ENCODE measurements around the gene ARR3.
"Not testable (repeated sequence)": the region's sequence is repeated elsewhere in the genome, so short reads cannot be mapped to it uniquely, and the experiment has no call there.

The ARR3 gene

DNA sequence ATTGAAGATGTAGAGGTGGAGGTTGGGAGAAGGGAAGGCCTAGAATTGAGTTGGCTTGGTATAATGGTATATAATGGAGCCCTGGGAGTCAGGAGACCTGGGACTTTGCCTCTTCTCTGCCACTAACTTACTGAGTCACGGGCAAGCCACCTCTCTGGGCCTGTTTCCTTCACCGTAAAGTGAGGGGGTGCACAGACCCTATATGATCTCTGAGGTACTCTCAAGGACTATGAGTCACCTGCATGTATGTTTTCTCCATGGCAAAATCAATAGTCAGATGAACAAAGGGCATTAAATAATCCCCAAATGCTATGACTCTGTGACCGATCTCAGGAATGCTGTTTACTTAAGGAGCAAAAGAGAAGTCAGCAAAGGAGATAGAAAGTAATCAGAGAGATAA is 13.2 kb upstream of the ARR3 start:
- Mint-ChIP-seq H3K4me3 (no peak overlapping the region), H3K27me3 (no peaks in the 10 kb centered on the region), H3K27ac (no peak overlapping the region), H3K4me1 (ENCODE audit: low read depth in 2 of 2) (peaks cover 3% of the 10 kb centered on the region in 2 donors), H3K9me3 (no peaks in the 10 kb centered on the region), H3K36me3 (ENCODE audit: insufficient read depth) (no peaks in the 10 kb centered on the region)
- DNase-seq: no peak
- ATAC-seq (replicated peaks): no peak

DNA sequence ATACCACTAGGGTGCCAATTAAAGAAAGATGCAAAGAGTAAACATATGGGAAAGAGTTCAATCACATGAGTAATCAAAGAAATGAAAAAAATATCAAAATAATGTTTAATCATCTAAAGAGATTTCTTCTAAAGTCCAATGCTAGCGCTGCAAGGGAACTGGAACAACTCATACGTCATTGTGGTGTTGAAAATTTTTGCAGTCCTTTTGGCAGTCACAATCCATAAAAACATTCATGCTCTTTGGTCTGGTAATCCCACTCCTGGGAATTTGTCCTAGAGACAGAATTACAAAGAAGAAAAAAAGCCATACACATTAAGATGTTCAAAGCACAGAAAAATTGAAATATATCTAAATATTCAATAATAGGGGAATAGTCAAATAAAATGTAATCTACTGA is 12.7 kb upstream of the ARR3 start:
- Mint-ChIP-seq H3K4me1 (ENCODE audit: low read depth in 2 of 2) (peaks cover 3% of the 10 kb centered on the region in 2 donors), H3K9me3 (no peaks in the 10 kb centered on the region), H3K27me3 (no peaks in the 10 kb centered on the region), H3K36me3 (ENCODE audit: insufficient read depth) (no peaks in the 10 kb centered on the region), H3K4me3 (no peak overlapping the region), H3K27ac (no peak overlapping the region)
- DNase-seq (no peak), ATAC-seq (replicated peaks) (no peak)

- H3K4me3 Mint-ChIP-seq: no peak overlapping the region
- DNase-seq (no peak), ATAC-seq (replicated peaks) (no peak)
- no peaks in the 10 kb centered on the region for H3K36me3 Mint-ChIP-seq (ENCODE audit: insufficient read depth)
- no peaks in the 10 kb centered on the region for H3K9me3 Mint-ChIP-seq
- H3K27ac Mint-ChIP-seq: no peak overlapping the region
- peaks cover 3% of the 10 kb centered on the region in 2 donors for H3K4me1 Mint-ChIP-seq (ENCODE audit: low read depth in 2 of 2)
- H3K27me3 Mint-ChIP-seq: no peaks in the 10 kb centered on the region
These were observed 10.5 kb upstream of the ARR3 start for GRCh38 chrX:70257423-70258288.

- H3K4me1 Mint-ChIP-seq (ENCODE audit: low read depth in 2 of 2): peaks cover 3% of the 10 kb centered on the region in 2 donors
- H3K27ac Mint-ChIP-seq: no peak within 1 kb of the TSS
- H3K4me3 Mint-ChIP-seq: no peak within 1 kb of the TSS
- H3K9me3 Mint-ChIP-seq: no peaks in the 10 kb centered on the region
- no peak for ATAC-seq (replicated peaks)
- H3K36me3 Mint-ChIP-seq (ENCODE audit: insufficient read depth): no peaks in the 10 kb centered on the region
- no peaks in the 10 kb centered on the region for H3K27me3 Mint-ChIP-seq
- no peak for DNase-seq
These were observed 8.0 kb upstream of the ARR3 start, which contains the start of gene P2RY4 for GRCh38 chrX:70260104-70260503. Gene P2RY4, minus strand, starts transcription at chrX:70260204. Its CDS starts 580 bp downstream, at chrX:70259624.

GRCh38 chrX:70262952-70263567 is 5.1 kb upstream of the ARR3 start:
- no peaks in the 10 kb centered on the region for H3K36me3 Mint-ChIP-seq (ENCODE audit: insufficient read depth)
- DNase-seq (peak in 2 of 3 experiments; percentile 1 to 3), ATAC-seq (replicated peaks) (peak; percentile 47)
- no peak overlapping the region for H3K27ac Mint-ChIP-seq
- H3K4me1 Mint-ChIP-seq (ENCODE audit: low read depth in 2 of 2): peaks cover under 1% of the 10 kb centered on the region in 2 donors
- no peaks in the 10 kb centered on the region for H3K9me3 Mint-ChIP-seq
- H3K4me3 Mint-ChIP-seq: no peak overlapping the region
- no peaks in the 10 kb centered on the region for H3K27me3 Mint-ChIP-seq

- Mint-ChIP-seq H3K27ac (no peak overlapping the region), H3K4me1 (ENCODE audit: low read depth in 2 of 2) (no peaks in the 10 kb centered on the region), H3K9me3 (no peaks in the 10 kb centered on the region), H3K36me3 (ENCODE audit: insufficient read depth) (no peaks in the 10 kb centered on the region), H3K4me3 (no peak overlapping the region), H3K27me3 (no peaks in the 10 kb centered on the region)
- ATAC-seq (replicated peaks) (no peak), DNase-seq (no peak)
These were observed 3.4 kb upstream of the ARR3 start for GRCh38 chrX:70264784-70265183.

DNA sequence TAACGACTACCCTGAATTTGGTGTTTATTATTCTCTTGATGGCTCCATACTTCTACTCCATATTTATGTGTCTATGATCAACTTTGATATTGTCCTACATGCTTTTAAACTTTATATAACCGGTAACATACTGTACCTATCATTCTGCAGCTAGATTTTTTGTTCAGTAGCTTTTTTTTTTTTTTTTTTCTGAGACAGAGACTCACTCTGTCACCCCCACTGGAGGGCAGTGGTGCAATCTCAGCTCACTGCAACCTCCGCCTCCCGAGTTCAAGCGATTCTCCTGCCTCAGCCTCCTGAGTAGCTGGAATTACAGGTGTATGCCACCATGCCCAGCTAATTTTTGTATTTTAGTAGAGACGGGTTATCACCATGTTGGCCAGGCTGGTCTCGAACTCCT is 5.9 kb downstream of the ARR3 start:
- not testable (repeated sequence) for H3K27me3 Mint-ChIP-seq; H3K4me1 Mint-ChIP-seq (ENCODE audit: low read depth in 2 of 2); H3K4me3 Mint-ChIP-seq; ATAC-seq (replicated peaks); H3K36me3 Mint-ChIP-seq (ENCODE audit: insufficient read depth); H3K9me3 Mint-ChIP-seq; DNase-seq; H3K27ac Mint-ChIP-seq

DNA sequence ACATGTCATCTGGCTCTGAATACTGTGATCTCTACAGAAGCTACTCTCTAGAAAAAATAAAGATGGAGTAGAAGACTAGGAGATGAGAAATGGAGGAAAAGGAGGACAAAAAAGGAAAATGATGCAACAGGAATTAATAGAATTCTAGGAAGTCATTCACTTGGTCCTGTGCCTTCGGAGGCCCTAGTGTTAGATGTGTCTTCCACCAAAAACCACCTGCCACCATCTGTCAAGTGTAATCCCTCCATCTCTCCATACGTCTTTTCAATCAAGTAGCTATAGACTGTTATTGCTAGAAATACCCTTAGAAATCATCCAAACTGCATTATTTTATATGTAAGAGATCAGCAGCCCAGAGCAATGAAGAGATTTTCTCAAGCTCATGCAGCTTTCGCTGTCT is 10.9 kb downstream of the ARR3 start:
- Mint-ChIP-seq H3K9me3 (no peaks in the 10 kb centered on the region), H3K4me3 (no peak overlapping the region), H3K27ac (no peak overlapping the region), H3K4me1 (ENCODE audit: low read depth in 2 of 2) (no peaks in the 10 kb centered on the region), H3K36me3 (ENCODE audit: insufficient read depth) (no peaks in the 10 kb centered on the region), H3K27me3 (no peaks in the 10 kb centered on the region)
- no peak for DNase-seq
- ATAC-seq (replicated peaks): no peak

GRCh38 chrX:70280573-70280972 is 12.4 kb downstream of the ARR3 start:
- no peak for ATAC-seq (replicated peaks)
- H3K27ac Mint-ChIP-seq: no peak overlapping the region
- no peaks in the 10 kb centered on the region for H3K27me3 Mint-ChIP-seq
- no peaks in the 10 kb centered on the region for H3K36me3 Mint-ChIP-seq (ENCODE audit: insufficient read depth)
- no peak for DNase-seq
- H3K4me3 Mint-ChIP-seq: no peak overlapping the region
- no peaks in the 10 kb centered on the region for H3K9me3 Mint-ChIP-seq
- peaks cover 0 to 1% of the 10 kb centered on the region in 2 donors for H3K4me1 Mint-ChIP-seq (ENCODE audit: low read depth in 2 of 2)

DNA sequence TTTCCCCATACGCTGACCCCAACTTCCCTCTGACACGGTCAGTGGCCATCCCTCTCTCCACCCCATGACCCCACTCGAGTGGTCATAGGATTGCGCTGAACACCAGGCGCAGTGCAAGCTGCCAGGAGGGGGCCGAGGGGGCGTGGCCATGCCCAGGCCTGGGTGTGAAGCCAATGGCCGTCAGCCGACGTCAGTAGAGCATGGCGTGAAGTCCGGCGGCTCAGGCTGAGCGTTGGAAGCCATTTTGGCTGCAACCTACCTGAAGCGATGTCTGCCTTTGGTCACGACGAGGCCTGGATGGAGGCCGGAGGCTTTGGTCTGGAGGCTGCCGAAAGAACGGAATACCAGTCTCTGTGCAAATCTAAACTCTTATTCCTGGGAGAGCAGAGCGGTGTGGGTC is 13.8 kb downstream of the ARR3 start, which contains the start of gene RAB41:
RAB41 (plus strand) TSS at position 222 of the 400 bp plus-strand sequence; CDS start at position 268, 46 bp downstream.
- ATAC-seq (replicated peaks) (no peak), DNase-seq (no peak)
- Mint-ChIP-seq H3K27ac (no peak within 1 kb of the TSS), H3K9me3 (no peaks in the 10 kb centered on the region), H3K36me3 (ENCODE audit: insufficient read depth) (no peaks in the 10 kb centered on the region), H3K27me3 (no peaks in the 10 kb centered on the region), H3K4me1 (ENCODE audit: low read depth in 2 of 2) (peaks cover 0 to 1% of the 10 kb centered on the region in 2 donors), H3K4me3 (no peak within 1 kb of the TSS)

- ATAC-seq (replicated peaks) (no peak), DNase-seq (peak in 1 of 3 experiments; percentile 0)
- Mint-ChIP-seq H3K27me3 (no peaks in the 10 kb centered on the region), H3K36me3 (ENCODE audit: insufficient read depth) (peaks cover 10% of the 10 kb centered on the region), H3K9me3 (no peaks in the 10 kb centered on the region), H3K4me1 (ENCODE audit: low read depth in 2 of 2) (peaks cover 4 to 5% of the 10 kb centered on the region in 2 donors), H3K4me3 (peak overlapping the region; percentile 83 to 85), H3K27ac (peak overlapping the region; percentile 75 to 88)
These were observed 21.1 kb downstream of the ARR3 start for GRCh38 chrX:70289168-70289792.

DNA sequence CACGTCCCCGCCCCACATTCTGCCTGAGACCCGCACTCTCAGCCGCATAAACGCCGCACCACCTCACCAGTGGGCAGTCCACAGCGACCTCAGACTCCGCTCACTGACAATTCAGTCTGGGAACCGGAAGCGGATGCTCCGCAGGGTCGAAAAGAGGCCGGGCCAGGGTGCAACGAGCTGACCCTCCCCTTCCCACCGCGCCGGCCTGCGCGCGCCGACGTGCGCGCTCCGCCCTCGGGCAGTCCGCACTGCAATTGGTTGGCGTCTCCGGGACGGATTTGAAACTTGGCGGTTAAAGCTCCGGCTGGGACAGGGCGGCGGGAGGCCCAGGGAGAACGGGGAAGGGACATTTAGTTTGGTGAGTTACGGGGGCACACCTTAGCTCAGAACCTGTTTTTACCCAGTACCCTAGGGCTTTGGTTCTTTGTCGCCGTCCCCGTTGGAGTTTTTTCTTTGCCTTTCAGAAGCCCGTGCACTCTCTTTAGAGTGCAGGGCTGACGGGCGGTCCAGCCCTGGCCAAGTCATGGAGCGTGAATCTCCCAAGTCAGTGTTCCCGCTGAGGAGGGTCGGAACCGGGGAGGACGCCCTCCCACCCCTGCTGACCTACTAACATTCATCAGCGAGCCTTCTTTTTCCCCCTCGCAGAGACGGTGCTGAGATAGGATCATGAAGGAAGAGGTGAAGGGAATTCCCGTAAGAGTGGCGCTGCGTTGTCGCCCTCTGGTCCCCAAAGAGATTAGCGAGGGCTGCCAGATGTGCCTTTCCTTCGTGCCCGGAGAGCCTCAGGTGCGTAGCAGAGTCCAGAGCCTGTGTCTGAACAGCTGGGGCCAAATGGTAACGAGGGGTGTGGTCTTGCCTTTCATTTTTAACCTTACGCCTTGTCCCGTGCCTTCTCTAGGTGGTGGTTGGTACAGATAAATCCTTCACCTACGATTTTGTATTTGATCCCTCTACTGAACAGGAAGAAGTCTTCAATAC is 21.9 kb downstream of the ARR3 start, which contains the start of the genes KIF4A and PDZD11:
KIF4A (plus strand) TSS at position 312 of the 978 bp plus-strand sequence; CDS start at position 667, 355 bp downstream.
PDZD11 (minus strand) TSS at position 135 of the 978 bp plus-strand sequence. CDS start 586 bp downstream, outside the sequence.
- no peaks in the 10 kb centered on the region for H3K9me3 Mint-ChIP-seq
- H3K4me3 Mint-ChIP-seq: peak within 1 kb of the TSS; percentile 83 to 85
- peak within 1 kb of the TSS; percentile 75 to 88 for H3K27ac Mint-ChIP-seq
- H3K27me3 Mint-ChIP-seq: no peaks in the 10 kb centered on the region
- H3K4me1 Mint-ChIP-seq (ENCODE audit: low read depth in 2 of 2): peaks cover 3 to 5% of the 10 kb centered on the region in 2 donors
- ATAC-seq (replicated peaks) (peak; percentile 99), DNase-seq (peak; percentile 67 to 74 (median 71))
- H3K36me3 Mint-ChIP-seq (ENCODE audit: insufficient read depth): peaks cover 10% of the 10 kb centered on the region
